Spleen (tissue), 11 donors: ENCODE results near the gene CYTH2. TPM values are rescaled to one million over a fixed set of nuclear protein-coding genes. Genes with fewer than 3 reads are reported as not detected.
A peak's percentile ranks its signal among the peaks of the same experiment; 100 is the strongest.

Source experiments
- DNase-seq: peaks from one replicate; pipeline ENCODE4 v3.0.0-alpha.2; 2020
- H3K27ac ChIP-seq, 8 donors: fragments of 200-600 bp; sonication (generic) in 7 of 8; 1 replicate in 4 of 8; 2 replicates in 4 of 8; pipeline versions ENCODE4 v1.5.0 to v1.8.0; 2016 to 2021; ENCODE audit warnings: inconsistent platforms in 4 of 8, mild to moderate bottlenecking in 4 of 8, moderate library complexity in 1 of 8
- H3K27me3 ChIP-seq, 7 donors: fragments of 200-600 bp; sonication (generic) in 6 of 7; replicated peaks in 1 of 7; 1 replicate in 4 of 7; 2 replicates in 3 of 7; pipeline versions ENCODE4 v1.5.0 to v1.8.0; 2016 to 2021; ENCODE audit warnings: inconsistent platforms in 3 of 7, mild to moderate bottlenecking in 1 of 7
- H3K36me3 ChIP-seq, 6 donors: fragments of 200-600 bp; sonication (generic) in 5 of 6; 1 replicate in 4 of 6; 2 replicates in 2 of 6; pipeline versions ENCODE4 v1.5.0 to v1.8.0; 2016 to 2021; ENCODE audit warnings: inconsistent platforms in 2 of 6
- H3K4me1 ChIP-seq, 6 donors: fragments of 200-600 bp; sonication (generic) in 5 of 6; 1 replicate in 3 of 6; 2 replicates in 3 of 6; pipeline versions ENCODE4 v1.5.0 to v1.8.0; 2016 to 2021; ENCODE audit warnings: inconsistent platforms in 3 of 6
- H3K4me3 ChIP-seq, 8 donors: fragments of 200-600 bp; sonication (generic) in 7 of 8; 1 replicate in 4 of 8; 2 replicates in 4 of 8; pipeline versions ENCODE4 v1.5.0 to v1.8.0; 2016 to 2021; ENCODE audit warnings: inconsistent platforms in 4 of 8, mild to moderate bottlenecking in 4 of 8, moderate library complexity in 2 of 8
- H3K9me3 ChIP-seq, 8 donors: fragments of 200-600 bp; sonication (generic) in 7 of 8; 1 replicate in 4 of 8; 2 replicates in 4 of 8; pipeline versions ENCODE4 v1.5.0 to v1.8.0; 2016 to 2021; ENCODE audit warnings: inconsistent platforms in 4 of 8
- POLR2A ChIP-seq, 3 donors: fragments of 450-650 bp; IDR thresholded peaks; one replicate each; pipeline ENCODE4 v1.5.1; 2017; ENCODE audit warnings: antibody characterized with exemption in 3 of 3, mild to moderate bottlenecking in 1 of 3
- POLR2AphosphoS5 ChIP-seq, 3 donors: sonication (generic); formaldehyde crosslinking; IDR thresholded peaks; one replicate each; pipeline ENCODE4 v1.5.1; 2017; ENCODE audit warnings: antibody characterized with exemption in 3 of 3
- WGBS, 5 donors: extraction: QIAGEN DNeasy Blood & Tissue Kit in 3 of 5; methylation state at CpG; one replicate each; pipeline versions ENCODE4 v1.1.5 to v1.1.7; 2013 to 2018; 5-methylcytosine and 5-hydroxymethylcytosine counted together
- intact Hi-C: fragments of 100-400 bp; cut with DNase I; formaldehyde crosslinking; loops from one replicate; pipeline ENCODE4 v1.15.0; 2023; ENCODE audit warnings: low total_unique reads
- polyA plus RNA-seq, 3 donors: library from polyadenylated mRNA; stranded (reverse); fragments of 200-250 nt; gene quantifications; one replicate each; pipeline ENCODE4 v1.2.1, GENCODE V29; 2013
- total RNA-seq, 7 donors: library from RNA; depleted of rRNA in 3 of 7; stranded (reverse); fragments of >200 nt in 3 of 7; fragmentation: NEBNext Ultra II Directional in 4 of 7; extraction: Animal tissue kit (Norgen Biotek cat#: 25700) in 4 of 7; gene quantifications; one replicate each; pipeline versions ENCODE4 v1.1.0 to v1.2.1, GENCODE V29; 2016 to 2021
- TF ChIP-seq, protein P1 (sequence below), 11 experiments: fragments of 200-600 bp in 7 of 11; fragments of 450-650 bp in 4 of 11; sonication (generic) in 4 of 11; IDR thresholded peaks in 8 of 11; conservative IDR thresholded peaks in 3 of 11; 1 replicate in 7 of 11; 2 replicates in 4 of 11; pipeline versions ENCODE4 v1.4.0 to v1.8.0; 2016 to 2021; ENCODE audit warnings: antibody characterized with exemption in 11 of 11, inconsistent platforms in 4 of 11, mild to moderate bottlenecking in 1 of 11
- donor health status: healthy with polysubstance abuse.
- donor health status: DM: no; HTN: no; CAD: no; lungs with moderate emphysema.
- donor health status: DM: no; HTN: no; CAD: no.
- donor health status: Bipolar disorder and iron deficiency.
- donor health status: healthy.
- donor health status: DM: no; HTN: no; CAD: no.
- donor health status: DM: yes; HTN: yes; CAD: no.

Gene CYTH2
- total and polyA plus RNA-seq, 10 donors, result 22.6 to 66.4 (median 40.7) TPM

DNA sequence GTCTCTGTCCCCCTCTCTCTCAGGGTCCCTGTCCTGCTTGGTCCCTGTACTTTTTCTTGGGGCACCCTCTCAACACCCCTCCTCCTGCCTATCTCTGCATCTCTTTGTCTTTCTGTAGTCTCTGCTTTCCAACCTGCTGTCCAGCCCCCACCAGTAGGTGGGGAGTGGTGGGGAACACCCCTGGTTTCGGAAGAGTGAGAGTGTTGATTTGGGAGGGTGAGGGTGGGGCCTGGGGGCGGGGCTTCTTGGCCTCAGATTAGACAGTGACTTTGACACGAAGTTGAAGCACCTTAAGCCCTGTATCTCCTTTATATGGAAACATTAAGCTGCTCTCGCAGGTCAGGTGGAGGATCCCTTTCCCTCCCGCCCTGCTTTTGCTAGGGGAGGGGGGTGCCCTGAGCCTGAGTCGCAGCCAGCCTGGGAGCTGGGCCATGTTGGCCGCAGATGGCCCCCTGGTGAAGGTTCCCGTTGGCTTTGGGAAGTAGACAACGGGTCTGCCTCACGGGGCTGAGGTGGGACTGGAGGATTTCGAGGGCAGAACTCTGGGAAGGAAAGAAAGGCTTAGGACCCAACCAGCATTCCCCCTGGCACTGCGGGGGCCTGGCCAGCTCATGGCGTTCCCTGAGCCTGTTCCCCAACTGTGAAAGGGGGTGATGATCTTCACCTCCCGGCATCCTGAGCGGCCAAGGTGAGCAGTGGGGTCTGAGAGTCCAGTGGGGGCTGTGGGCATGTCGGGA, 13.8 kb upstream of the CYTH2 start, which contains the start of gene KCNJ14:
KCNJ14 (plus strand) TSS at position 404 of the 737 bp plus-strand sequence. CDS start 6,151 bp downstream, outside the sequence.
- H3K4me3 ChIP-seq, result no peak within 1 kb of the TSS
- H3K4me1 ChIP-seq, result no peaks in the 10 kb centered on the region
- no peaks in the 10 kb centered on the region for H3K9me3 ChIP-seq
- intact Hi-C loops, result no loop called here
- peaks cover 6 to 81% (median 62%) of the 10 kb centered on the region in 6 donors for H3K36me3 ChIP-seq
- DNase-seq, result no peak
- TF ChIP-seq POLR2AphosphoS5 (IDR thresholded peaks at IDR 0.05), result peak in 1 of 3 donors; percentile 2
- TF ChIP-seq, protein P1, sequence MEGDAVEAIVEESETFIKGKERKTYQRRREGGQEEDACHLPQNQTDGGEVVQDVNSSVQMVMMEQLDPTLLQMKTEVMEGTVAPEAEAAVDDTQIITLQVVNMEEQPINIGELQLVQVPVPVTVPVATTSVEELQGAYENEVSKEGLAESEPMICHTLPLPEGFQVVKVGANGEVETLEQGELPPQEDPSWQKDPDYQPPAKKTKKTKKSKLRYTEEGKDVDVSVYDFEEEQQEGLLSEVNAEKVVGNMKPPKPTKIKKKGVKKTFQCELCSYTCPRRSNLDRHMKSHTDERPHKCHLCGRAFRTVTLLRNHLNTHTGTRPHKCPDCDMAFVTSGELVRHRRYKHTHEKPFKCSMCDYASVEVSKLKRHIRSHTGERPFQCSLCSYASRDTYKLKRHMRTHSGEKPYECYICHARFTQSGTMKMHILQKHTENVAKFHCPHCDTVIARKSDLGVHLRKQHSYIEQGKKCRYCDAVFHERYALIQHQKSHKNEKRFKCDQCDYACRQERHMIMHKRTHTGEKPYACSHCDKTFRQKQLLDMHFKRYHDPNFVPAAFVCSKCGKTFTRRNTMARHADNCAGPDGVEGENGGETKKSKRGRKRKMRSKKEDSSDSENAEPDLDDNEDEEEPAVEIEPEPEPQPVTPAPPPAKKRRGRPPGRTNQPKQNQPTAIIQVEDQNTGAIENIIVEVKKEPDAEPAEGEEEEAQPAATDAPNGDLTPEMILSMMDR (IDR thresholded peaks at IDR 0.05 in 8 of 11, conservative IDR thresholded peaks at IDR 0.05 in 3 of 11), result no peak
- 90 to 93% (median 91%) methylated on average over 11 to 16 of the region's 16 CpGs for WGBS, 5 donors
- H3K27me3 ChIP-seq, result no peaks in the 10 kb centered on the region
- no peak within 1 kb of the TSS for H3K27ac ChIP-seq

DNA sequence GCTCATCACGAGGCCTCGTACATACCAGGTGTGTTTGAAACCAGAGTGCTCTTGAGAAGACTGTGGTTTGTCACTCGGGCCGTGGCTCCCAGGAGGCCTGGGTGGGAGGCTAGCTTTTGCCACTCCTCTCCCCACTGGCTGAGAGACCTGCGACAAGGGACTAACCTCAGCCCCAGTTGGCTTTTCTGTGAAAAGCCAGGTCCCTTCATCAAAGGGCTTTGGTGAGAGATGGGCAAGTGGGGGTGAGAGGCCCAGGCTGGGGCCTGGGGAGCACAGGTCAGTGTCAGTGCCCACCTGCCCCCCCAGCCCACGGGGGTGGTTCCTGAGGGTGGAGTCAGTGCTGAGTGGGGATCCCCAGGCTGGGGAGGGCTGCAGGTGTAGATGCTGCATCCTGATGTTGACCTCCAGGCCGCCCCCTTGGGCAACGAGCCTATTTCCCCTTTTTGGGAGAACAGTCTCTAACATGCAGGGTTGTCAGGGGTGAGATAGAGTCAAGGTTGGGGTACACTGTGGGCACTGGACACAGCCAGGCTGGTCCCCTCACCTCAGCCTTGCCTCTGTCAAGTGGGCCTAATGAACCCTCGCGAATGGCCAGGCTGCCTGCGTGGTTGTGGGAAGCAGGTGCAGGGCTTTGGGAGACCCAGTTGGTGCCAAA, 13.1 kb upstream of the CYTH2 start:
- peak in 1 of 3 donors; percentile 20 for TF ChIP-seq POLR2AphosphoS5 (IDR thresholded peaks at IDR 0.05)
- TF ChIP-seq, protein P1 (IDR thresholded peaks at IDR 0.05 in 8 of 11, conservative IDR thresholded peaks at IDR 0.05 in 3 of 11), result no peak
- H3K4me3 ChIP-seq, result no peak overlapping the region
- H3K36me3 ChIP-seq, result peaks cover 6 to 74% (median 55%) of the 10 kb centered on the region in 6 donors
- H3K9me3 ChIP-seq, result no peaks in the 10 kb centered on the region
- intact Hi-C loops, result no loop called here
- H3K27ac ChIP-seq, result no peak overlapping the region
- no peaks in the 10 kb centered on the region for H3K4me1 ChIP-seq
- DNase-seq, result no peak
- H3K27me3 ChIP-seq, result no peaks in the 10 kb centered on the region
- WGBS, 5 donors, result 72 to 85% (median 78%) methylated on average over 7 to 11 of the region's 11 CpGs

DNA sequence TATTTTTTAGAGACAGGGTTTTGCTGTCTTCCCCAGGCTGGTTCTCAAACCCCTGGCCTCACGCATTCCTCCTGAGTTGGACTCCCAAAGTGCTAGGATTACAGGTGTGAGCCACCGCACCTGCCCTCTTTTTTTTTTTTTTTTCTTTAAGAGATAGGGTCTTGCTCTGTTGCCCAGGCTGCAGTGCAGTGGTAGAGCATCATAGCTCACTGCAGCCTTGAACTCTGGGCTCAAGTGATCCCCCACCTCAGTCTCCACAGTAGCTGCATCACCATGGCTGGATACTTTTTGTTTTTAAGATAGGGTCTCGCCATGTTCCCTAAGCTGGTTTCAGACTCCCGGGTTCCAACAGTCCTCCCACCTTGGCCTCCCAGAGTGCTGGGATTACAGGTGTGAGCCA, 12.3 kb upstream of the CYTH2 start:
- no peaks in the 10 kb centered on the region for H3K4me1 ChIP-seq
- H3K27me3 ChIP-seq, result no peaks in the 10 kb centered on the region
- WGBS, 5 donors, result 93 to 99% (median 95%) methylated on average over 4 of the region's 4 CpGs
- TF ChIP-seq POLR2AphosphoS5 (IDR thresholded peaks at IDR 0.05), result no peak
- TF ChIP-seq POLR2A (IDR thresholded peaks at IDR 0.05), result no peak
- TF ChIP-seq, protein P1 (IDR thresholded peaks at IDR 0.05 in 8 of 11, conservative IDR thresholded peaks at IDR 0.05 in 3 of 11), result no peak
- H3K36me3 ChIP-seq, result peaks cover 0 to 69% (median 48%) of the 10 kb centered on the region in 6 donors
- intact Hi-C loops, result no loop called here
- no peak for DNase-seq
- H3K9me3 ChIP-seq, result no peaks in the 10 kb centered on the region
- H3K27ac ChIP-seq, result no peak overlapping the region
- H3K4me3 ChIP-seq, result no peak overlapping the region

DNA sequence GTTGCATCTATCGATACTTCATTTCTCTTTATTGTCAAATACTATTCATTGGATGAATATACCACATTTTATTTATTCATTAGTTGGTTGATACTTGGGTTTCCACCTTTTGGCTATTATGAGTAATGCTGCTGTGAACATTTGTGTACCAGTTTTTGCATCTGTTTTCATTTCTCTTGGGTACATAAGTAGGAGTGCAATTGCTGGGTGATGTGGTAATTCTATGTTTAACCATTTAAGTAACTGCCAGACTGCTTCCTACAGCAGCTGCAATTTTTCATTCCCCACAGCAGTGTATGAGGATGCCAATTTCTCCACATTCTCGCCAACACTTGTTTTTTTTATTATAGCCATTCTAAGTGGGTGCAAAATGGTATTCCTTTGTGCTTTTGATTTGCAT, 11.2 kb upstream of the CYTH2 start:
- no peak overlapping the region for H3K4me3 ChIP-seq
- TF ChIP-seq POLR2A (IDR thresholded peaks at IDR 0.05), result no peak
- TF ChIP-seq, protein P1 (IDR thresholded peaks at IDR 0.05 in 8 of 11, conservative IDR thresholded peaks at IDR 0.05 in 3 of 11), result no peak
- no peak for TF ChIP-seq POLR2AphosphoS5 (IDR thresholded peaks at IDR 0.05)
- no peak for DNase-seq
- no peaks in the 10 kb centered on the region for H3K4me1 ChIP-seq
- no peaks in the 10 kb centered on the region for H3K9me3 ChIP-seq
- intact Hi-C loops, result no loop called here
- H3K27ac ChIP-seq, result no peak overlapping the region
- WGBS, 5 donors, result 88 to 98% (median 92%) methylated on average over 2 of the region's 2 CpGs
- H3K27me3 ChIP-seq, result no peaks in the 10 kb centered on the region
- H3K36me3 ChIP-seq, result peaks cover 0 to 67% (median 39%) of the 10 kb centered on the region in 6 donors
